ENCODE measurements around the gene COPG2.
A peak's percentile ranks its signal among the peaks of the same experiment; 100 is the strongest.
"Not testable (repeated sequence)": the region's sequence is repeated elsewhere in the genome, so short reads cannot be mapped to it uniquely, and the experiment has no call there.

The COPG2 gene, protein sequence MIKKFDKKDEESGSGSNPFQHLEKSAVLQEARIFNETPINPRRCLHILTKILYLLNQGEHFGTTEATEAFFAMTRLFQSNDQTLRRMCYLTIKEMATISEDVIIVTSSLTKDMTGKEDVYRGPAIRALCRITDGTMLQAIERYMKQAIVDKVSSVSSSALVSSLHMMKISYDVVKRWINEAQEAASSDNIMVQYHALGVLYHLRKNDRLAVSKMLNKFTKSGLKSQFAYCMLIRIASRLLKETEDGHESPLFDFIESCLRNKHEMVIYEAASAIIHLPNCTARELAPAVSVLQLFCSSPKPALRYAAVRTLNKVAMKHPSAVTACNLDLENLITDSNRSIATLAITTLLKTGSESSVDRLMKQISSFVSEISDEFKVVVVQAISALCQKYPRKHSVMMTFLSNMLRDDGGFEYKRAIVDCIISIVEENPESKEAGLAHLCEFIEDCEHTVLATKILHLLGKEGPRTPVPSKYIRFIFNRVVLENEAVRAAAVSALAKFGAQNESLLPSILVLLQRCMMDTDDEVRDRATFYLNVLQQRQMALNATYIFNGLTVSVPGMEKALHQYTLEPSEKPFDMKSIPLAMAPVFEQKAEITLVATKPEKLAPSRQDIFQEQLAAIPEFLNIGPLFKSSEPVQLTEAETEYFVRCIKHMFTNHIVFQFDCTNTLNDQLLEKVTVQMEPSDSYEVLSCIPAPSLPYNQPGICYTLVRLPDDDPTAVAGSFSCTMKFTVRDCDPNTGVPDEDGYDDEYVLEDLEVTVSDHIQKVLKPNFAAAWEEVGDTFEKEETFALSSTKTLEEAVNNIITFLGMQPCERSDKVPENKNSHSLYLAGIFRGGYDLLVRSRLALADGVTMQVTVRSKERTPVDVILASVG

DNA sequence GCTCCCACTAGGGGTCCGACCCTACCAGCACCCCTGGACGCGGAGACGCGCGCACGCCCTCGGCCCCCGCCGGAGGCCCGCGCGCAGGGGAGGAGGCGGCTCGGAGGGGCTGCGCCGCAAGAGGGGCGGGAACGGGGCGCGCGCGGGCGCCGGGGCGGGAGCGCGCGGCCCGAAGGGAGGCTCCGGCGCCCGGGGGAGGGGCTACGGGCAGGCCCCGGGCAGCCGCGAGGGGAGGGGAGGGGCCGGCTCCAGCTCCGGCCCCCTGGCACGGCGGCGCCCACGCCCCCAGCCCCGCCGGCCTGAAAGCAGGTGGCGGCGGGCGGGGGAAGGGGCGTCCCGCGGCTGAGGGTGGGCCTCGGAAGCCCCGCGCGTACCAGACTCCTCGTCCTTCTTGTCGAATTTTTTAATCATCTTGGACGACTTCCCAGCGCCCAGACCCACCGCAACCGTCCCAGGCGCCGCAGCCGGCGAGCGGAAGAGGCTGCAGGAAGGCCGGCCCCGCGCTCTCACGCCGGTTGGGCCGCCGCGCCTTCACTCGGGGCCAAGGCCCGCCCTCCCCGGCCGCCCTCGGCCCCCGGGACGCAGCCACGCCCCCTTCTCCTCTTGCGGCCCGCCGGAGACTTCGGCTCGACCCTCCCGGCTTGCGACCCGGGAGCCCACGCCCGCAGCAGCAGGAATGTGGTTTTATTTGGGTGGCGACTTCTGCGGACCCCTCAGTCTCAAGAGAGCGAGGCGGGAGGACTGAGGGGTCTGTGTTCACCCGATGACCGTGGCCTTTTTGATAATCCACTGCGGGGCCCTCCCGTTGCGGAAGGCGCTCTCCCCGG lies at the start of gene COPG2:
COPG2 (minus strand) TSS at position 491 of the 827 bp plus-strand sequence; CDS start at position 411, 80 bp downstream.
- peak; percentile 74 for DNase-seq (ENCODE audit: low read depth)

GRCh38 chr7:130712416-130712815 lies 43.9 kb upstream of the COPG2 start:
- DNase-seq (ENCODE audit: low read depth): no peak

DNA sequence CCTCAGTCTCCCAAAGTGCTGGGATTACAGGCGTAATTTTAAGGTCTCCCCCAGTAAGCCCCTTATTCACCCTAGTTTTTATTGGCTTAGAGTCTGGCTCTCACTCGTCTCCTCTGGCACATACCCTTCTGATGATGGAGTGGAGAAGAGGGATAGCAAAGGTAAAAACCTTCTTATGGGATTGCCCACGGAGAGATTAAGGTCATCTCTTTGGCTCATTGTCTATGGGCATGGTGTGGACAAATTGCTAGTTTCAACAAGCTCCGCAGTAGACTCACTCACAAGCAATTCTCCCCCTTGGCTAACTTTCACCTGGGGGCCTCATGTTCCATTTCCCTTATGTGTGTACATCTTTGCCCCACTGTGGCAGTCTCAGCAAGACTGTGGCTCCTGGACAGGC lies 40.2 kb upstream of the COPG2 start:
- no peak for DNase-seq (ENCODE audit: low read depth)

- DNase-seq (ENCODE audit: low read depth): no peak
Observed at GRCh38 chr7:130708001-130708400, 39.5 kb upstream of the COPG2 start.

GRCh38 chr7:130703851-130704250 lies 35.3 kb upstream of the COPG2 start:
- DNase-seq (ENCODE audit: low read depth): no peak

GRCh38 chr7:130701650-130702049 lies 33.1 kb upstream of the COPG2 start:
- DNase-seq (ENCODE audit: low read depth): no peak

DNA sequence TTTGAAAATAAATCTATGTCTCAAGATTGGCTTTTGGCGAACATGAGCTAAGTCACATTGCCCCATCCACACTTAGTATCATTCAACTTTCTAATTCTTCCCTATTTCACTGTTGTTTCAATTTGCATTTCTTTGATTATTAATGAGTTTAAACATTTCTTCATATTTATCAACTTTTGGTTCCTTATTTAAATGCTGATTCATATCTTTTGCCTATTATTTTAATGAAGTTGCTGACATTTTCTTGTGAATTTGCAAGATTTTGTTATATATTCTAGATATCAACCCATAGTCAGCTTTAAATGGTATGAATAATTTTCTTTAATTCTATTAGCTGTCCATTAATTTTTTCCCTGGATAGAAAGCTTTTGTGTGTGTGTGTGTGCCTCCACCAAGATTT lies 32.2 kb upstream of the COPG2 start:
- DNase-seq (ENCODE audit: low read depth): no peak

DNA sequence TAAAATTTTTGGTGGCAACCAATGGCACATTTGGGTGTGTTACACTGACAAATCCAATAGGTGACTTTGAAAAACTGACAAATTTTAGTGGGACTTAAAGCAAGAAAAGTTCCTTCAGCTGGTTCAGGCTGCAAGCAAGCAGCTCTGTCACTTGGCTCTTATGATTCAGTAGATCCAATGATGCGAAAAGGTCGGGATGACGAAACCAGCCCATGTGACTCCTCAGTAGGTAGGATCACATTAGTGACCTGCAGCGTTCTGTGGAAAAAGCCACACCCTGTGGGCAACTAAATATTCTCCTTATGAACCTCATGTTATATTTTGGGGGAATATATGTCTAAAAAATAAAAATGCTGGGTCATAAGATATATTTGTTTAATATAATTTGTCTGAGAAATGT lies 31.1 kb upstream of the COPG2 start:
- DNase-seq (ENCODE audit: low read depth): no peak

DNA sequence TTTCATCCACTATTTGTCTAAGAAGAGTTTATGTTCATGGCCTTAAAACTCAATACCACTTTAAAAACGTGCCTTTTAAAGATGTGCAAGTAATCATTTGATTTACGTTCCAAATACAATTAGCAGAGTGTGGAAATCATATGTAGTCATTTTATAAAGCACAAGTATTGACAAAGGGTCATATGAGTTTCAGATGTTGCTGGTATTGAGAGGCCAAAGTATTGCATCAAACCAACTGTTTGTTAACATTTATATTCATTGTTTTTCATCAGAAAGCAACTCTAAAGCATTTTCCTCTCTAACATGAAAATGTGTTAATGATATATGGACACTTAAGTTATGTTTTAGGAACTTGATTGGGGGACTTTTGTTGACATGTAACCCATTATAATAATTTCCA lies 29.3 kb upstream of the COPG2 start:
- DNase-seq (ENCODE audit: low read depth): no peak

DNA sequence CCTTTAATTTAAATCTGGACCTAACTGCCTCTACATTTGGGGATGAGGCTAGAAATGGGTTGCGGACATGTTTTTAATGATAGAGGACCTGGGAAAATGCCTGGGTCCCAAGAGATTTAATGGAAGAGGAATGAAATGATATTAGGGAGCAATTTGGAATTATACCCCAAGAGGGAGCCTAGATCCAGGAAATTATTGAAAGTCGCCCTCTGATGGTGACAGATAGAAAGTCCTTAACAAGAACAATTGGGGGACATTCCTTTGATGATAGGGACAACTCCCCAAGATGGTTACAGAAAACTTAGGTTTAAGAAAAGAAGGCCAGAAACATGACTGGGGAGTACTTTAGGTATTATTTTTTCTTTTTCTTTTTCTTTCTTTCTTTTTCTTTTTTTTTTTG lies 27.3 kb upstream of the COPG2 start:
- no peak for DNase-seq (ENCODE audit: low read depth)

DNA sequence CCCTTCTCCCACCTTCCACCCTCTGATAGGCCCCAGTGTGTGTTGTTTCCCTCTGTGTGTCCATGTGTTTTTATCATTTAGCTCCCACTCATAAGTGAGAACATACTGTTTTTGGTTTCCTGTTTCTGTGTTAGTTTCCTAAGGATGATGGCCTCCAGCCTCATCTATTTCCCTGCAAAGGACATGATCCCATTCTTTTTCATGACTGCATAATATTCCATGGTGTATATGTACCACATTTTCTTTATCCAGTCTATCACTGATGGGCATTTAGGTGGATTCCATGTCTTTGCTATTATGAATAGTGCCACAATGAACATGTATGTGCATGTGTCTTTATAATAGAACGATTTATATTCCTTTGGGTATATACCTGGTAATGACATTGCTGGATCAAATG lies 23.8 kb upstream of the COPG2 start:
- DNase-seq (ENCODE audit: low read depth): not testable (repeated sequence)

DNA sequence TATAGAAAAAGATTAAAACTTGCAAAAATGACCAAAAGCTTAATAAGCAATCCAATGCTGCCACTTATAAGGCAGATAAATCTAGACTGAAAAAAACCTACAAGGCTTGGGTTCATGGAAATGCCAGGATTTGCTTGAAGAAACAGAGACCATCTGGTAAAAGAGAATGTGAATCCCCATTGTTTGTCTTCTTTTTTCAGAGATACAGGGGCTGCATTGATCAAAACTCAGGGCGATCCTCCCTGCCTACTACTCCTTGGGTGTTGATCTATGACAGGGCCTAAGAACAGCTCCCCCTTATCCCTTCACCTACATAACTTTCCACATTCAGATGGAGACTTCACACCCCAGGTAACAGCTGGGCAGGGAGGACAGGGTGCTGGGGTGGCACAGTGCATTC lies 21.1 kb upstream of the COPG2 start:
- no peak for DNase-seq (ENCODE audit: low read depth)

- DNase-seq (ENCODE audit: low read depth): no peak
Observed at GRCh38 chr7:130683026-130683425, 14.5 kb upstream of the COPG2 start.

GRCh38 chr7:130674456-130674855 lies 5.9 kb upstream of the COPG2 start:
- no peak for DNase-seq (ENCODE audit: low read depth)

DNA sequence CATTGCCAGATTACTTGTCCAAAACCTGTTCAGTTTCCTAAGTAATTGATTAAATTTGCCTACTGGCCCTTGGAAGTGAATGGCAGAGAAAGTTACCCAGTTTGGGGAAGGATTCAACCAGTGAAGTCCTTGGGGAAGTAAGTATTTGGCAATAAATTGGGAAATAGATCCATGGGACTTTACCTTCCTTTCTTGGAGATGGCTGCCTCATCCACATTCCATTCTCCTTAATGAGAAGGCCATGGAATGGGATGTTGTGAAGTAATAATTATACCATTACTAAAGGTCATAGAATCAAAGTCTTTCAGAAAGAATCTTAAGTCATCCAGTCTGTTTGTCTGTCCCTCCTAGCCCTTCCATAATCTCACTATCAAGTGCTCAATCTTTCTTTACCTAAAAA lies 4.5 kb upstream of the COPG2 start:
- no peak for DNase-seq (ENCODE audit: low read depth)

- DNase-seq (ENCODE audit: low read depth): no peak
Observed at GRCh38 chr7:130672146-130672545, 3.6 kb upstream of the COPG2 start.

- DNase-seq (ENCODE audit: low read depth): no peak
Observed at GRCh38 chr7:130669085-130669700, 645 bp upstream of the COPG2 start.

- no peak for DNase-seq (ENCODE audit: low read depth)
Observed at GRCh38 chr7:130667593-130668257, 823 bp downstream of the COPG2 start.

DNA sequence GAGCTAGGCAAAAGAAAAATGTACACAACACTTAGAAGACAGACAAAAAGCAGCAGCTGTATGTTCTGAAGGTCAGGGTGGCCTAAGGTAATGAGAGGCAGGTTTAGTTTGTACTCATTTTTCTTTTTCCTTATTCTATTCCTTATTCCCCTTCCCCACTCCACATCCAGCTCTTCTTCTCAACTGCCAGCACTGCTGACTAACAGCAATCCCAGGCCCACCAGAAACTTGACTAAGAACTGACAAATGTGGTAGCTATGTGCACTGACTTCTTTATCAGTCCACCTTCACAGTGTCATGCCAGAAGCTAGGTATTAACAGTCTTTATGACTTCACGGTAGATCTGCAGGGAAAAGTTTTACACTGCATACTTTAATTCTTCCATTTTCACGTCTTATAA lies 6.1 kb downstream of the COPG2 start:
- no peak for DNase-seq (ENCODE audit: low read depth)

GRCh38 chr7:130655286-130655685 lies 13.3 kb downstream of the COPG2 start:
- no peak for DNase-seq (ENCODE audit: low read depth)

- no peak for DNase-seq (ENCODE audit: low read depth)
Observed at GRCh38 chr7:130654850-130655249, 13.7 kb downstream of the COPG2 start.

All from activated T-helper 9 cell treated with anti-CD3 and anti-CD28 coated beads, Interleukin-2, amount 50 U/mL, for 16 hours (primary cell).